HepG2 (cell line): ENCODE results near the gene EHBP1. TPM values are rescaled to one million over a fixed set of nuclear protein-coding genes. Genes with fewer than 3 reads are reported as not detected.
A peak's percentile ranks its signal among the peaks of the same experiment; 100 is the strongest.

Experiments
- CAMTA2 ChIP-seq: sonication (generic); formaldehyde crosslinking; IDR thresholded peaks from 2 replicates; pipeline ENCODE4 v1.4.0; 2020; ENCODE audit warnings: mild to moderate bottlenecking, missing genetic modification reagents, borderline replicate concordance
- CCDC6 ChIP-seq: sonication (generic); formaldehyde crosslinking; IDR thresholded peaks from 2 replicates; pipeline ENCODE4 v1.8.1; 2022; ENCODE audit warnings: mild to moderate bottlenecking, missing genetic modification reagents, moderate library complexity
- HMG20B ChIP-seq: conservative IDR thresholded peaks from 2 replicates; pipeline ENCODE4 v1.6.1; 2016; ENCODE audit warnings: missing genetic modification reagents, missing compliant biosample characterization
- KLF15 ChIP-seq: sonication (generic); formaldehyde crosslinking; IDR thresholded peaks from 2 replicates; pipeline ENCODE4 v1.8.1; 2023; ENCODE audit warnings: borderline replicate concordance, mild to moderate bottlenecking, inconsistent platforms, missing genetic modification reagents, mixed read lengths
- PAF1 ChIP-seq: IDR thresholded peaks from 2 replicates; pipeline ENCODE4 v1.6.1; 2016; ENCODE audit warnings: missing genetic modification reagents, missing compliant biosample characterization
- SIX1 ChIP-seq: sonication (generic); formaldehyde crosslinking; IDR thresholded peaks from 2 replicates; pipeline ENCODE4 v1.4.0; 2020; ENCODE audit warnings: missing genetic modification reagents, borderline replicate concordance
- SMC3 ChIP-seq: IDR thresholded peaks from 2 replicates; pipeline ENCODE4 v1.6.1; 2011; ENCODE audit warnings: low read length, improper control_type of control experiment
- SNAI1 ChIP-seq: sonication (generic); formaldehyde crosslinking; IDR thresholded peaks from 2 replicates; pipeline ENCODE4 v1.5.0; 2020; ENCODE audit warnings: mild to moderate bottlenecking, missing genetic modification reagents, borderline replicate concordance
- SPEN ChIP-seq: sonication (generic); formaldehyde crosslinking; IDR thresholded peaks from 2 replicates; pipeline ENCODE4 v1.5.1; 2020; ENCODE audit warnings: low read depth, mild to moderate bottlenecking, missing genetic modification reagents
- XBP1 ChIP-seq: sonication (generic); formaldehyde crosslinking; IDR thresholded peaks from 2 replicates; pipeline ENCODE4 v1.5.0; 2020; ENCODE audit warnings: missing genetic modification reagents
- ZNF484 ChIP-seq: sonication (generic); formaldehyde crosslinking; IDR thresholded peaks from 2 replicates; pipeline ENCODE4 v1.5.1; 2020; ENCODE audit warnings: mild to moderate bottlenecking, low read depth, missing genetic modification reagents, borderline replicate concordance
- ZNF674 ChIP-seq: sonication (generic); formaldehyde crosslinking; IDR thresholded peaks from 2 replicates; pipeline ENCODE4 v1.5.0; 2020; ENCODE audit warnings: low read depth, mild to moderate bottlenecking, missing genetic modification reagents
- polyA plus RNA-seq, 8 experiments: library from polyadenylated mRNA; depleted of rRNA in 3 of 8; stranded (reverse) in 7 of 8; unstranded in 1 of 8; fragments of >200 nt; fragmentation: Illumina TruSeq in 4 of 8; extraction: Trizol in 4 of 8; gene quantifications; 2 replicates each; pipeline versions ENCODE4 v1.2.1 to v1.2.3, GENCODE V29; 2011 to 2016; ENCODE audit warnings: low read depth in 4 of 8, missing spikeins in 1 of 8, mixed read lengths in 1 of 8; ENCODE audit not compliant: insufficient read depth in 1 of 8
- total RNA-seq, 5 experiments: library from RNA; depleted of rRNA; stranded (reverse); fragments of >200 nt; fragmentation: Illumina TruSeq; extraction: Trizol; gene quantifications; 2 replicates each; pipeline ENCODE4 v1.2.3, GENCODE V29; 2016; ENCODE audit warnings: low read depth in 1 of 5
- TF ChIP-seq, protein P1 (sequence below): sonication (generic); formaldehyde crosslinking; IDR thresholded peaks from one replicate; pipeline ENCODE4 v1.5.1; 2020; ENCODE audit warnings: mild to moderate bottlenecking, missing genetic modification reagents; ENCODE audit errors: not compliant biosample characterization
- TF ChIP-seq, protein P2 (sequence below): sonication (generic); formaldehyde crosslinking; IDR thresholded peaks from 2 replicates; pipeline ENCODE4 v1.4.0; 2020; ENCODE audit warnings: mild to moderate bottlenecking, missing genetic modification reagents
- TF ChIP-seq, protein P3 (sequence below): sonication (generic); formaldehyde crosslinking; IDR thresholded peaks from 2 replicates; pipeline ENCODE4 v1.4.0; 2020; ENCODE audit warnings: mild to moderate bottlenecking, missing genetic modification reagents, borderline replicate concordance
- TF ChIP-seq, protein P4 (sequence below): sonication (generic); formaldehyde crosslinking; IDR thresholded peaks from 2 replicates; pipeline ENCODE4 v1.8.0; 2022; ENCODE audit warnings: mild to moderate bottlenecking, missing genetic modification reagents, borderline replicate concordance

The EHBP1 gene
- total and polyA plus RNA-seq, 2 of the 13 experiments (the other 11 are each of a cell fraction or from before 2014, with no cell fraction given), result 93.5 to 146 TPM

DNA sequence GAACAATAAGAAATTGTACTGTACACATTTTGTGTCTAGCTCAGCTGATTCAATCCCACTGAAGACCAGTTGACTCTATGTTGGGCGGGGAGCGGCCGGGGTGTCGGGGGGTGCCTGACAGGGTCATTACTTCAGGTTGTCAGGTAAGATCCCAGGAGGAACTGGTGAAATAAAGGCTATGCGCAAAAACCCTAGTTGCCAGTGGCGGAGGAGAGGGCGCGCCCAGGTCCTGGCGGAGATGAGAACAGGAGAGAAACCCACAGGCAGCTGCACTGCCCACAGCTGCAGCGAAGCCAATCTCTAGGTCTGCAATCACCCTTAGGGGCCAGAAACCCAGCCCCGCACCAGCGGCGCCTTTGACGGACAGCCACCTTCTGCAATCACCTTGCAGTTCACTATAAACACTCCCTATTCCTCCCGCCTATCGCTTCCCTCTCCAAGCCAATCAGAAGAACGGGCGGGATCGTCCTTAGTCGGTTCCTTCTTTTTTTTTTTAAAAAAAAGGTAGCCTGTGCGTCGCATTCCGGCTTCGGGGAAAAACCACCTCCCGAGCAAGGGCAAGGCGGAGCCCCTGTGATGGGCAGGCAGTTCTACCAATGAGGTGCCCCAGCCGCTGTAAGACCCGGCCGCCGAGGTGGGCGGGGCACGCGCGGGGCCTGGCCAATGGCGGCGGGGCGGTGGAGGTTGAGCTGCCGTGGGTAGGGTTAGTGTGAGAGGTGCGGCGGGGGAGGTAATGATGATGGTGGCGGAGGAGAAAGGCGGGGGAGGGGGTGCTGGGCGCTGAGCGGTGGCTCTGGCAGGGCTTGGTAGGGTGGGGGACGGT, at the start of gene EHBP1 (continued):
- TF ChIP-seq, protein P1, sequence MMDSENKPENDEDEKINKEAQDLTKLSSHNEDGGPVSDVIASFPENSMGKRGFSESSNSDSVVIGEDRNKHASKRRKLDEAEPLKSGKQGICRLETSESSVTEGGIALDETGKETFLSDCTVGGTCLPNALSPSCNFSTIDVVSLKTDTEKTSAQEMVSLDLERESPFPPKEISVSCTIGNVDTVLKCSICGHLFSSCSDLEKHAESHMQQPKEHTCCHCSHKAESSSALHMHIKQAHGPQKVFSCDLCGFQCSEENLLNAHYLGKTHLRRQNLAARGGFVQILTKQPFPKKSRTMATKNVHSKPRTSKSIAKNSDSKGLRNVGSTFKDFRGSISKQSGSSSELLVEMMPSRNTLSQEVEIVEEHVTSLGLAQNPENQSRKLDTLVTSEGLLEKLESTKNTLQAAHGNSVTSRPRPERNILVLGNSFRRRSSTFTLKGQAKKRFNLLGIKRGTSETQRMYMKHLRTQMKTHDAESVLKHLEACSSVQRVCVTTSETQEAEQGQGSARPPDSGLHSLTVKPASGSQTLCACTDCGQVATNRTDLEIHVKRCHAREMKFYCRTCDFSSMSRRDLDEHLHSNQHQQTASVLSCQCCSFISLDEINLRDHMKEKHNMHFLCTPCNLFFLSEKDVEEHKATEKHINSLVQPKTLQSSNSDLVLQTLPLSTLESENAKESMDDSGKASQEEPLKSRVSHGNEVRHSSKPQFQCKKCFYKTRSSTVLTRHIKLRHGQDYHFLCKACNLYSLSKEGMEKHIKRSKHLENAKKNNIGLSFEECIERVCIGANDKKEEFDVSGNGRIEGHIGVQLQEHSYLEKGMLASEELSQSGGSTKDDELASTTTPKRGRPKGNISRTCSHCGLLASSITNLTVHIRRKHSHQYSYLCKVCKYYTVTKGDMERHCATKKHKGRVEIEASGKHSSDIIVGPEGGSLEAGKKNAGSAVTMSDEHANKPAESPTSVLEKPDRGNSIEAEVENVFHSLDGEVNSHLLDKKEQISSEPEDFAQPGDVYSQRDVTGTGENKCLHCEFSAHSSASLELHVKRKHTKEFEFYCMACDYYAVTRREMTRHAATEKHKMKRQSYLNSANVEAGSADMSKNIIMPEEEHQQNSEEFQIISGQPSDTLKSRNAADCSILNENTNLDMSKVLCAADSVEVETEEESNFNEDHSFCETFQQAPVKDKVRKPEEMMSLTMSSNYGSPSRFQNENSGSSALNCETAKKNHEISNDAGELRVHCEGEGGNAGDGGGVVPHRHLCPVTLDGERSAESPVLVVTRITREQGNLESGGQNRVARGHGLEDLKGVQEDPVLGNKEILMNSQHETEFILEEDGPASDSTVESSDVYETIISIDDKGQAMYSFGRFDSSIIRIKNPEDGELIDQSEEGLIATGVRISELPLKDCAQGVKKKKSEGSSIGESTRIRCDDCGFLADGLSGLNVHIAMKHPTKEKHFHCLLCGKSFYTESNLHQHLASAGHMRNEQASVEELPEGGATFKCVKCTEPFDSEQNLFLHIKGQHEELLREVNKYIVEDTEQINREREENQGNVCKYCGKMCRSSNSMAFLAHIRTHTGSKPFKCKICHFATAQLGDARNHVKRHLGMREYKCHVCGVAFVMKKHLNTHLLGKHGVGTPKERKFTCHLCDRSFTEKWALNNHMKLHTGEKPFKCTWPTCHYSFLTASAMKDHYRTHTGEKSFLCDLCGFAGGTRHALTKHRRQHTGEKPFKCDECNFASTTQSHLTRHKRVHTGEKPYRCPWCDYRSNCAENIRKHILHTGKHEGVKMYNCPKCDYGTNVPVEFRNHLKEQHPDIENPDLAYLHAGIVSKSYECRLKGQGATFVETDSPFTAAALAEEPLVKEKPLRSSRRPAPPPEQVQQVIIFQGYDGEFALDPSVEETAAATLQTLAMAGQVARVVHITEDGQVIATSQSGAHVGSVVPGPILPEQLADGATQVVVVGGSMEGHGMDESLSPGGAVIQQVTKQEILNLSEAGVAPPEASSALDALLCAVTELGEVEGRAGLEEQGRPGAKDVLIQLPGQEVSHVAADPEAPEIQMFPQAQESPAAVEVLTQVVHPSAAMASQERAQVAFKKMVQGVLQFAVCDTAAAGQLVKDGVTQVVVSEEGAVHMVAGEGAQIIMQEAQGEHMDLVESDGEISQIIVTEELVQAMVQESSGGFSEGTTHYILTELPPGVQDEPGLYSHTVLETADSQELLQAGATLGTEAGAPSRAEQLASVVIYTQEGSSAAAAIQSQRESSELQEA (CRISPR knock-in tag), result no peak
- TF ChIP-seq ZNF674 (0 out of 2 replicates have a peak, but pooled peaks have one; percentile 11), SIX1 (CRISPR knock-in tag) (no peak), SMC3 (peak; percentile 11; the same call in 1 of the 2 replicates), CCDC6 (CRISPR knock-in tag) (no peak; the same call in 1 of the 2 replicates), HMG20B (CRISPR knock-in tag) (peak; percentile 18; the same call in 1 of the 2 replicates), SNAI1 (CRISPR knock-in tag) (no peak), PAF1 (no peak), SPEN (CRISPR knock-in tag) (peak; percentile 63), KLF15 (CRISPR knock-in tag) (0 out of 2 replicates have a peak, but pooled peaks have one; percentile 74), CAMTA2 (CRISPR knock-in tag) (peak; percentile 58; the same call in 1 of the 2 replicates), XBP1 (CRISPR knock-in tag) (peak; percentile 32; the same call in 1 of the 2 replicates), ZNF484 (no peak)
- TF ChIP-seq, protein P2, sequence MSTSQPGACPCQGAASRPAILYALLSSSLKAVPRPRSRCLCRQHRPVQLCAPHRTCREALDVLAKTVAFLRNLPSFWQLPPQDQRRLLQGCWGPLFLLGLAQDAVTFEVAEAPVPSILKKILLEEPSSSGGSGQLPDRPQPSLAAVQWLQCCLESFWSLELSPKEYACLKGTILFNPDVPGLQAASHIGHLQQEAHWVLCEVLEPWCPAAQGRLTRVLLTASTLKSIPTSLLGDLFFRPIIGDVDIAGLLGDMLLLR (CRISPR knock-in tag), result peak; percentile 65; the same call in 1 of the 2 replicates
- TF ChIP-seq, protein P3, sequence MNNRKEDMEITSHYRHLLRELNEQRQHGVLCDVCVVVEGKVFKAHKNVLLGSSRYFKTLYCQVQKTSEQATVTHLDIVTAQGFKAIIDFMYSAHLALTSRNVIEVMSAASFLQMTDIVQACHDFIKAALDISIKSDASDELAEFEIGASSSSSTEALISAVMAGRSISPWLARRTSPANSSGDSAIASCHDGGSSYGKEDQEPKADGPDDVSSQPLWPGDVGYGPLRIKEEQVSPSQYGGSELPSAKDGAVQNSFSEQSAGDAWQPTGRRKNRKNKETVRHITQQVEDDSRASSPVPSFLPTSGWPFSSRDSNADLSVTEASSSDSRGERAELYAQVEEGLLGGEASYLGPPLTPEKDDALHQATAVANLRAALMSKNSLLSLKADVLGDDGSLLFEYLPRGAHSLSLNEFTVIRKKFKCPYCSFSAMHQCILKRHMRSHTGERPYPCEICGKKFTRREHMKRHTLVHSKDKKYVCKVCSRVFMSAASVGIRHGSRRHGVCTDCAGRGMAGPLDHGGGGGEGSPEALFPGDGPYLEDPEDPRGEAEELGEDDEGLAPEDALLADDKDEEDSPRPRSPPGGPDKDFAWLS, result no peak
- TF ChIP-seq, protein P4, sequence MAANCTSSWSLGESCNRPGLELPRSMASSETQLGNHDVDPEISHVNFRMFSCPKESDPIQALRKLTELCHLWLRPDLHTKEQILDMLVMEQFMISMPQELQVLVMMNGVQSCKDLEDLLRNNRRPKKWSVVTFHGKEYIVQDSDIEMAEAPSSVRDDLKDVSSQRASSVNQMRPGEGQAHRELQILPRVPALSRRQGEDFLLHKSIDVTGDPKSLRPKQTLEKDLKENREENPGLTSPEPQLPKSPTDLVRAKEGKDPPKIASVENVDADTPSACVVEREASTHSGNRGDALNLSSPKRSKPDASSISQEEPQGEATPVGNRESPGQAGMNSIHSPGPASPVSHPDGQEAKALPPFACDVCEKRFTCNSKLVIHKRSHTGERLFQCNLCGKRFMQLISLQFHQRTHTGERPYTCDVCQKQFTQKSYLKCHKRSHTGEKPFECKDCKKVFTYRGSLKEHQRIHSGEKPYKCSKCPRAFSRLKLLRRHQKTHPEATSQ (CRISPR knock-in tag), result peak; percentile 80; the same call in 1 of the 2 replicates
